H9 (cell line): ENCODE measurements around the gene CORO2B. TPM values are rescaled to one million over a fixed set of nuclear protein-coding genes. Genes with fewer than 3 reads are reported as not detected.

ENCODE experiments used
- DNase-seq: peaks from one replicate; pipeline ENCODE4 v3.0.0-alpha.2; 2017
- H2AFZ ChIP-seq: one replicate; pipeline ENCODE4 v1.6.1; 2013; ENCODE audit warnings: mild to moderate bottlenecking, low read length, control low read depth, moderate library complexity
- H2AK5ac ChIP-seq: 2 replicates; pipeline ENCODE4 v1.6.1; 2013; ENCODE audit warnings: low read length, control low read depth, mixed read lengths; ENCODE audit not compliant: insufficient read length
- H2BK120ac ChIP-seq: one replicate; pipeline ENCODE4 v1.6.1; 2013; ENCODE audit warnings: low read depth, mild to moderate bottlenecking, low read length, control low read depth, inconsistent platforms; ENCODE audit not compliant: poor library complexity, severe bottlenecking
- H2BK12ac ChIP-seq: 2 replicates; pipeline ENCODE4 v1.6.1; 2013; ENCODE audit warnings: low read length, control low read depth, mixed read lengths, low read depth; ENCODE audit not compliant: insufficient read length
- H2BK15ac ChIP-seq: 2 replicates; pipeline ENCODE4 v1.6.1; 2013; ENCODE audit warnings: low read depth, low read length, control low read depth
- H2BK20ac ChIP-seq: one replicate; pipeline ENCODE4 v1.6.1; 2013; ENCODE audit warnings: low read depth, mild to moderate bottlenecking, low read length, control low read depth, inconsistent platforms; ENCODE audit not compliant: poor library complexity, severe bottlenecking
- H2BK5ac ChIP-seq: 2 replicates; pipeline ENCODE4 v1.6.1; 2013; ENCODE audit warnings: low read length, control low read depth, mixed read lengths; ENCODE audit not compliant: insufficient read length
- H3K14ac ChIP-seq: 2 replicates; pipeline ENCODE4 v1.6.1; 2013; ENCODE audit warnings: low read length, control low read depth; ENCODE audit not compliant: insufficient read depth
- H3K18ac ChIP-seq: 2 replicates; pipeline ENCODE4 v1.6.1; 2013; ENCODE audit warnings: low read depth, mild to moderate bottlenecking, mixed read lengths, low read length, control low read depth; ENCODE audit not compliant: insufficient read length
- H3K23ac ChIP-seq: 2 replicates; pipeline ENCODE4 v1.6.1; 2013; ENCODE audit warnings: low read length, control low read depth, mixed read lengths, low read depth; ENCODE audit not compliant: insufficient read length
- H3K23me2 ChIP-seq: 2 replicates; pipeline ENCODE4 v1.6.1; 2013; ENCODE audit warnings: low read depth, mild to moderate bottlenecking, mixed read lengths, low read length, control low read depth; ENCODE audit not compliant: insufficient read length, poor library complexity, severe bottlenecking
- H3K27ac ChIP-seq: 2 replicates; pipeline ENCODE4 v1.5.1; 2013; ENCODE audit warnings: low read length, control low read depth, mixed read lengths, low read depth; ENCODE audit not compliant: insufficient read length
- H3K27me3 ChIP-seq: 2 replicates; pipeline ENCODE4 v1.6.1; 2013; ENCODE audit warnings: low read length, control low read depth, inconsistent platforms; ENCODE audit not compliant: insufficient read depth
- H3K4ac ChIP-seq: 2 replicates; pipeline ENCODE4 v1.6.1; 2013; ENCODE audit warnings: low read depth, mild to moderate bottlenecking, control low read depth, inconsistent platforms, low read length, moderate library complexity
- H3K4me1 ChIP-seq: 2 replicates; pipeline ENCODE4 v1.6.1; 2013; ENCODE audit warnings: low read length, control low read depth, inconsistent platforms; ENCODE audit not compliant: insufficient read depth
- H3K4me2 ChIP-seq: 2 replicates; pipeline ENCODE4 v1.6.1; 2013; ENCODE audit warnings: low read length, control low read depth, mixed read lengths; ENCODE audit not compliant: insufficient read length, insufficient read depth
- H3K56ac ChIP-seq: 2 replicates; pipeline ENCODE4 v1.6.1; 2013; ENCODE audit warnings: low read depth, mild to moderate bottlenecking, mixed read lengths, low read length, control low read depth; ENCODE audit not compliant: insufficient read length
- H3K79me1 ChIP-seq: 2 replicates; pipeline ENCODE4 v1.6.1; 2013; ENCODE audit warnings: low read depth, mild to moderate bottlenecking, moderate library complexity, low read length, control low read depth, inconsistent platforms; ENCODE audit not compliant: insufficient read depth, poor library complexity, severe bottlenecking
- H3K79me2 ChIP-seq: 2 replicates; pipeline ENCODE4 v1.6.1; 2013; ENCODE audit warnings: low read length, control low read depth, inconsistent platforms; ENCODE audit not compliant: insufficient read depth
- H3K9ac ChIP-seq: 2 replicates; pipeline ENCODE4 v1.6.1; 2013; ENCODE audit warnings: low read length, control low read depth, mixed read lengths; ENCODE audit not compliant: insufficient read length; ENCODE audit errors: extremely low read depth
- H3K9me3 ChIP-seq: one replicate; pipeline ENCODE4 v1.6.1; 2013; ENCODE audit warnings: low read depth, low read length, inconsistent platforms; ENCODE audit not compliant: control insufficient read depth
- H3T11ph ChIP-seq: one replicate; pipeline ENCODE4 v1.6.1; 2013; ENCODE audit warnings: mild to moderate bottlenecking, low read length, control low read depth, inconsistent platforms
- H4K20me1 ChIP-seq: one replicate; pipeline ENCODE4 v1.6.1; 2013; ENCODE audit not compliant: control insufficient read depth, insufficient read length, insufficient read depth
- H4K5ac ChIP-seq: 2 replicates; pipeline ENCODE4 v1.6.1; 2013; ENCODE audit warnings: low read depth, mild to moderate bottlenecking, mixed read lengths, low read length, control low read depth; ENCODE audit not compliant: insufficient read length
- H4K8ac ChIP-seq: replicated peaks from 2 replicates; pipeline ENCODE4 v1.6.1; 2013; ENCODE audit warnings: low read length, control low read depth, mixed read lengths, low read depth; ENCODE audit not compliant: insufficient read length
- H4K91ac ChIP-seq: 2 replicates; pipeline ENCODE4 v1.6.1; 2013; ENCODE audit warnings: low read depth, mild to moderate bottlenecking, moderate library complexity, mixed read lengths, low read length, control low read depth; ENCODE audit not compliant: insufficient read length
- H3K27ac Mint-ChIP-seq, 3 experiments: 2 replicates in 2 of 3; 3 replicates in 1 of 3; pipeline ENCODE4 v1.8.0; 2020 to 2021; ENCODE audit warnings: mixed read lengths in 3 of 3, mild to moderate bottlenecking in 1 of 3, moderate library complexity in 1 of 3
- H3K27me3 Mint-ChIP-seq: 2 replicates; pipeline ENCODE4 v1.8.0; 2021; ENCODE audit warnings: low read depth, mild to moderate bottlenecking, moderate library complexity, mixed read lengths
- H3K36me3 Mint-ChIP-seq, 3 experiments: 2 replicates in 2 of 3; 3 replicates in 1 of 3; pipeline ENCODE4 v1.8.0; 2020 to 2021; ENCODE audit warnings: low read depth in 3 of 3, mixed read lengths in 3 of 3; ENCODE audit not compliant: insufficient read depth in 1 of 3
- H3K4me1 Mint-ChIP-seq, 2 experiments: 2 replicates each; pipeline ENCODE4 v1.8.0; 2020; ENCODE audit warnings: mixed read lengths in 2 of 2
- H3K4me3 Mint-ChIP-seq, 2 experiments: 2 replicates in 1 of 2; 3 replicates in 1 of 2; pipeline ENCODE4 v1.8.0; 2020 to 2021; ENCODE audit warnings: mild to moderate bottlenecking in 2 of 2, mixed read lengths in 2 of 2, moderate library complexity in 1 of 2
- H3K9me3 Mint-ChIP-seq, 2 experiments: 2 replicates in 1 of 2; 3 replicates in 1 of 2; pipeline ENCODE4 v1.8.0; 2020; ENCODE audit warnings: mild to moderate bottlenecking in 2 of 2, mixed read lengths in 2 of 2, moderate library complexity in 1 of 2
- CTCF ChIP-seq: fragments of 200-600 bp; sonication (generic); conservative IDR thresholded peaks from 3 replicates; pipeline ENCODE4 v1.8.0; 2021; ENCODE audit warnings: antibody characterized with exemption, mild to moderate bottlenecking
- WGBS: extraction: QIAGEN DNeasy Blood & Tissue Kit; methylation state at CpG from one replicate; pipeline ENCODE4 v1.1.7; 2013; ENCODE audit warnings: missing lambda C conversion rate, low lambda C conversion rate, mixed read lengths; ENCODE audit not compliant: insufficient read length; ENCODE audit errors: extremely low coverage; 5-methylcytosine and 5-hydroxymethylcytosine counted together
- total RNA-seq: library from RNA; stranded (reverse); gene quantifications from 2 replicates; pipeline ENCODE4 v1.2.1, GENCODE V29; 2021

CORO2B gene
- total RNA-seq, 1 experiment from 2014 or later = 3.1 TPM

GRCh38 chr15:68699881-68700454 is 121.2 kb downstream of the CORO2B start:
- WGBS = no CpG with 5 or more reads among the region's 12 CpGs
- no peak for TF ChIP-seq CTCF

More at GRCh38 chr15:68699881-68700454, 121.2 kb downstream of the CORO2B start:
- H3T11ph ChIP-seq = no peak overlapping the region
- no peak overlapping the region for H2BK12ac ChIP-seq
- Mint-ChIP-seq H3K27me3 (peaks cover 2% of the 10 kb centered on the region), H3K36me3 (peaks cover 0 to 8% (median 0%) of the 10 kb centered on the region in 3 experiments; a peak in 4 of 7 replicates), H3K27ac (peak overlapping the region in 1 of 3 experiments; percentile 57; a peak in 1 of 7 replicates), H3K4me3 (peak overlapping the region; percentile 24 to 56; a peak in 2 of 5 replicates), H3K4me1 (peaks cover 22 to 48% of the 10 kb centered on the region in 2 experiments), H3K9me3 (no peaks in the 10 kb centered on the region; a peak in 2 of 5 replicates)
- no peak overlapping the region for H2BK120ac ChIP-seq
- no peak overlapping the region for H3K27ac ChIP-seq
- no peak overlapping the region for H3K23ac ChIP-seq
- no peak overlapping the region for H3K9ac ChIP-seq
- no peak overlapping the region for H2BK15ac ChIP-seq
- no peak overlapping the region for H4K8ac ChIP-seq
- H3K4me1 ChIP-seq = no peaks in the 10 kb centered on the region; the same call in 1 of the 2 replicates
- H3K23me2 ChIP-seq = no peaks in the 10 kb centered on the region
- no peak overlapping the region for H3K56ac ChIP-seq
- no peak overlapping the region for H2AFZ ChIP-seq
- DNase-seq = no peak
- H3K79me1 ChIP-seq = no peaks in the 10 kb centered on the region
- no peak overlapping the region for H2BK20ac ChIP-seq
- H4K5ac ChIP-seq = no peak overlapping the region
- no peaks in the 10 kb centered on the region for H3K27me3 ChIP-seq
- no peaks in the 10 kb centered on the region for H3K9me3 ChIP-seq
- H3K4me2 ChIP-seq = no peak overlapping the region
- H4K20me1 ChIP-seq = no peaks in the 10 kb centered on the region
- no peaks in the 10 kb centered on the region for H3K79me2 ChIP-seq
- no peak overlapping the region for H2BK5ac ChIP-seq
- peak overlapping the region; percentile 0 for H3K18ac ChIP-seq
- H3K14ac ChIP-seq = peak overlapping the region; percentile 71; the same call in 1 of the 2 replicates
- H3K4ac ChIP-seq = no peak overlapping the region
- no peak overlapping the region for H4K91ac ChIP-seq
- H2AK5ac ChIP-seq = no peak overlapping the region
